ENCODE data around the gene DACH1. TPM values are rescaled to one million over a fixed set of nuclear protein-coding genes. Genes with fewer than 3 reads are reported as not detected.

DACH1 gene
- polyA plus RNA-seq, 3 donors = 0.03 to 0.69 (median 0.26) TPM

GRCh38 chr13:71457645-71458044 is 409.4 kb downstream of the DACH1 start:
- no peaks in the 10 kb centered on the region for H3K9me3 ChIP-seq (replicated peaks in 1 of 2; ENCODE audit: control insufficient read depth in 1 of 2, insufficient read depth in 1 of 2, low read length in 2 of 2)
- H3K4me3 Mint-ChIP-seq = no peak overlapping the region
- H3K9me3 Mint-ChIP-seq = no peaks in the 10 kb centered on the region
- H4K20me1 ChIP-seq (ENCODE audit: insufficient read depth, low read length) = no peaks in the 10 kb centered on the region
- H3K4me2 ChIP-seq (replicated peaks; ENCODE audit: extremely low read depth, low read length, poor library complexity, severe bottlenecking) = no peak overlapping the region
- H3K9ac ChIP-seq (ENCODE audit: insufficient read depth, low read length, poor library complexity, severe bottlenecking) = no peak overlapping the region
- no peak overlapping the region for H3K27ac Mint-ChIP-seq
- no peaks in the 10 kb centered on the region for H3K27me3 Mint-ChIP-seq (ENCODE audit: low read depth in 3 of 3)
- intact Hi-C loops (cut with micrococcal nuclease) = no loop called here
- H3K36me3 ChIP-seq (replicated peaks in 1 of 2; ENCODE audit: control insufficient read depth in 1 of 2, insufficient read depth in 2 of 2, low read length in 2 of 2) = no peaks in the 10 kb centered on the region
- no peaks in the 10 kb centered on the region for H3K4me1 ChIP-seq (ENCODE audit: control insufficient read depth in 1 of 2, insufficient read depth in 2 of 2, low read length in 2 of 2)
- H3K27ac ChIP-seq (ENCODE audit: low read depth in 1 of 2, low read length in 2 of 2) = no peak overlapping the region
- DNase-seq = no peak
- H3K4me1 Mint-ChIP-seq = no peaks in the 10 kb centered on the region
- H3K27me3 ChIP-seq (ENCODE audit: control insufficient read depth in 2 of 2, insufficient read depth in 2 of 2, low read length in 2 of 2) = no peaks in the 10 kb centered on the region
- H3K4me3 ChIP-seq (replicated peaks in 1 of 3; ENCODE audit: low read depth in 2 of 3, low read length in 3 of 3) = no peak overlapping the region
- H2AFZ ChIP-seq (ENCODE audit: insufficient read depth, low read depth, low read length, poor library complexity, severe bottlenecking) = no peak overlapping the region
- TF ChIP-seq CTCF (IDR thresholded peaks at IDR 0.05) = no peak
- peaks cover 0 to 2% of the 10 kb centered on the region in 2 donors for H3K36me3 Mint-ChIP-seq
- WGBS (ENCODE audit: insufficient coverage) = no CpG with 5 or more reads among the region's 2 CpGs
- H3K79me2 ChIP-seq (ENCODE audit: insufficient read depth, low read length) = no peaks in the 10 kb centered on the region

- no peaks in the 10 kb centered on the region for H3K36me3 ChIP-seq (replicated peaks in 1 of 2; ENCODE audit: control insufficient read depth in 1 of 2, insufficient read depth in 2 of 2, low read length in 2 of 2)
- no peaks in the 10 kb centered on the region for H3K4me1 ChIP-seq (ENCODE audit: control insufficient read depth in 1 of 2, insufficient read depth in 2 of 2, low read length in 2 of 2)
- WGBS (ENCODE audit: insufficient coverage) = no CpG with 5 or more reads among the region's 2 CpGs
- intact Hi-C loops (cut with micrococcal nuclease) = no loop called here
- H4K20me1 ChIP-seq (ENCODE audit: insufficient read depth, low read length) = no peaks in the 10 kb centered on the region
- H3K27me3 ChIP-seq (ENCODE audit: control insufficient read depth in 2 of 2, insufficient read depth in 2 of 2, low read length in 2 of 2) = no peaks in the 10 kb centered on the region
- no peaks in the 10 kb centered on the region for H3K79me2 ChIP-seq (ENCODE audit: insufficient read depth, low read length)
- H3K27me3 Mint-ChIP-seq (ENCODE audit: low read depth in 3 of 3) = no peaks in the 10 kb centered on the region
- H3K9me3 ChIP-seq (replicated peaks in 1 of 2; ENCODE audit: control insufficient read depth in 1 of 2, insufficient read depth in 1 of 2, low read length in 2 of 2) = no peaks in the 10 kb centered on the region
- no peak overlapping the region for H3K4me3 ChIP-seq (replicated peaks in 1 of 3; ENCODE audit: low read depth in 2 of 3, low read length in 3 of 3)
- peaks cover 2 to 3% of the 10 kb centered on the region in 2 donors for H3K36me3 Mint-ChIP-seq
- H3K4me3 Mint-ChIP-seq = no peak overlapping the region
- H2AFZ ChIP-seq (ENCODE audit: insufficient read depth, low read depth, low read length, poor library complexity, severe bottlenecking) = no peak overlapping the region
- no peak overlapping the region for H3K9ac ChIP-seq (ENCODE audit: insufficient read depth, low read length, poor library complexity, severe bottlenecking)
- H3K27ac Mint-ChIP-seq = no peak overlapping the region
- no peaks in the 10 kb centered on the region for H3K4me1 Mint-ChIP-seq
- TF ChIP-seq CTCF (IDR thresholded peaks at IDR 0.05) = no peak
- DNase-seq = no peak
- H3K9me3 Mint-ChIP-seq = no peaks in the 10 kb centered on the region
- no peak overlapping the region for H3K4me2 ChIP-seq (replicated peaks; ENCODE audit: extremely low read depth, low read length, poor library complexity, severe bottlenecking)
- H3K27ac ChIP-seq (ENCODE audit: low read depth in 1 of 2, low read length in 2 of 2) = no peak overlapping the region
Observed at GRCh38 chr13:71456136-71456535, 410.9 kb downstream of the DACH1 start.

All from CD14-positive monocyte (primary cell).